Measurements from ENCODE around the gene FOXD1. TPM values are rescaled to one million over a fixed set of nuclear protein-coding genes. Genes with fewer than 3 reads are reported as not detected.

The FOXD1 gene
- total and polyA plus RNA-seq, 9 donors: 0.08 to 0.73 (median 0.15) TPM; not detected in 1

DNA sequence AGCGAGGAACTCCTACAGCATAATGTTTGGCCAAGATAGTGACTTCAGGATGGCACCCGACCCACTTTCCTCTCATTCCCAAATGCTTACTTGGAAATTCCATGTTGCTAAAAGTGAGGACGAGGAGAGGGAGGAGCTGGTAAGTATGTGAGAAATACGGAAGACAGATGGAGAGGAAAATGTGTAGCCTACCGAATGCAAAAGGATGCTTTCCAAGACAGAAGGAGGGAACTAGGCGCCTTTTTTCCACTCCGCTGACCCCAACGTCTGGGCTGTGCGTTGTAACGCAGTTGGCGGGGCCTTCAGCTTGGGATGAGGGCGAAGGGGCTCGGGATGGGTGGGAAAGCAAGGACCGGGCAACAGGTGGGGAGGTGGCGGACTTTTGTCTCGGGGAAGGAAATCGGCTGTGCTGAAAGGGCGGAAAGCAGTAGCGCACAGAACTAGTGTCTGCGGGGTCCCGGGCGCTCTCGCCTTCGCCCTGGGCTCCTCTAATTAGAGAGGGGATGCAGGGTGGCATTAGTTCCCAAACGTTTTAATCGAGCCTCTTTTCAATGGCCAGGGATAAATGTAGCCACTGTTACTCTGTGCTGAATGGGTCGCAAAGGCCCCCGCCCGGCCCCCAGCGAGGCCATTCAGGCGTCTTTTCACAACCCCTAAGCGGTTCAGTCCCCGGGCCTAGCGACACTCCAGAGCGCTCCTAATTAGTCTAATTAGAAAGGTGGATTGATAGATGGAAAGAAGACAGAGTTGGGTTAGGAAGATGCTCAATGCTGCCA, 12.6 kb downstream of the FOXD1 start:
- Histone ChIP-seq H3K36me3 (no peaks in the 10 kb centered on the region), H3K9me3 (peaks cover 0 to 4% of the 10 kb centered on the region in 2 donors), H3K4me1 (ENCODE audit: insufficient read depth) (no peaks in the 10 kb centered on the region), H3K27ac (no peak overlapping the region), H3K27me3 (peaks cover 16% of the 10 kb centered on the region), H3K4me3 (no peak overlapping the region)
- 21 to 31% (median 24%) methylated on average over 35 of the region's 35 CpGs for WGBS, 3 donors
- TF ChIP-seq EP300 (IDR thresholded peaks at IDR 0.05) (no peak), POLR2A (IDR thresholded peaks at IDR 0.05) (no peak)
- TF ChIP-seq, protein P1, sequence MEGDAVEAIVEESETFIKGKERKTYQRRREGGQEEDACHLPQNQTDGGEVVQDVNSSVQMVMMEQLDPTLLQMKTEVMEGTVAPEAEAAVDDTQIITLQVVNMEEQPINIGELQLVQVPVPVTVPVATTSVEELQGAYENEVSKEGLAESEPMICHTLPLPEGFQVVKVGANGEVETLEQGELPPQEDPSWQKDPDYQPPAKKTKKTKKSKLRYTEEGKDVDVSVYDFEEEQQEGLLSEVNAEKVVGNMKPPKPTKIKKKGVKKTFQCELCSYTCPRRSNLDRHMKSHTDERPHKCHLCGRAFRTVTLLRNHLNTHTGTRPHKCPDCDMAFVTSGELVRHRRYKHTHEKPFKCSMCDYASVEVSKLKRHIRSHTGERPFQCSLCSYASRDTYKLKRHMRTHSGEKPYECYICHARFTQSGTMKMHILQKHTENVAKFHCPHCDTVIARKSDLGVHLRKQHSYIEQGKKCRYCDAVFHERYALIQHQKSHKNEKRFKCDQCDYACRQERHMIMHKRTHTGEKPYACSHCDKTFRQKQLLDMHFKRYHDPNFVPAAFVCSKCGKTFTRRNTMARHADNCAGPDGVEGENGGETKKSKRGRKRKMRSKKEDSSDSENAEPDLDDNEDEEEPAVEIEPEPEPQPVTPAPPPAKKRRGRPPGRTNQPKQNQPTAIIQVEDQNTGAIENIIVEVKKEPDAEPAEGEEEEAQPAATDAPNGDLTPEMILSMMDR (IDR thresholded peaks at IDR 0.05): no peak
- intact Hi-C loops (cut with DNase I): no loop called here
- DNase-seq: no peak

- no peaks in the 10 kb centered on the region for H3K36me3 ChIP-seq
- no peak for DNase-seq
- H3K27me3 ChIP-seq: peaks cover 16% of the 10 kb centered on the region
- TF ChIP-seq EP300 (IDR thresholded peaks at IDR 0.05) (no peak), POLR2A (IDR thresholded peaks at IDR 0.05) (no peak)
- TF ChIP-seq, protein P1 (IDR thresholded peaks at IDR 0.05): no peak
- no peaks in the 10 kb centered on the region for H3K4me1 ChIP-seq (ENCODE audit: insufficient read depth)
- 66 to 85% (median 77%) methylated on average over 1 of the region's 1 CpG for WGBS, 3 donors
- H3K27ac ChIP-seq: no peak overlapping the region
- intact Hi-C loops (cut with DNase I): no loop called here
- peaks cover 0 to 4% of the 10 kb centered on the region in 2 donors for H3K9me3 ChIP-seq
- no peak overlapping the region for H3K4me3 ChIP-seq
Observed at GRCh38 chr5:73434907-73435306, 13.7 kb downstream of the FOXD1 start.

- no peak overlapping the region for H3K4me3 ChIP-seq
- H3K9me3 ChIP-seq: peaks cover 0 to 4% of the 10 kb centered on the region in 2 donors
- TF ChIP-seq EP300 (IDR thresholded peaks at IDR 0.05): no peak
- TF ChIP-seq, protein P1 (IDR thresholded peaks at IDR 0.05): no peak
- no peak for TF ChIP-seq POLR2A (IDR thresholded peaks at IDR 0.05)
- peaks cover 16% of the 10 kb centered on the region for H3K27me3 ChIP-seq
- no peaks in the 10 kb centered on the region for H3K4me1 ChIP-seq (ENCODE audit: insufficient read depth)
- no peak overlapping the region for H3K27ac ChIP-seq
- no peak for DNase-seq
- no peaks in the 10 kb centered on the region for H3K36me3 ChIP-seq
- intact Hi-C loops (cut with DNase I): no loop called here
- WGBS, 3 donors: 41 to 52% (median 47%) methylated on average over 1 of the region's 1 CpG
Observed at GRCh38 chr5:73434461-73434860, 14.1 kb downstream of the FOXD1 start.

DNA sequence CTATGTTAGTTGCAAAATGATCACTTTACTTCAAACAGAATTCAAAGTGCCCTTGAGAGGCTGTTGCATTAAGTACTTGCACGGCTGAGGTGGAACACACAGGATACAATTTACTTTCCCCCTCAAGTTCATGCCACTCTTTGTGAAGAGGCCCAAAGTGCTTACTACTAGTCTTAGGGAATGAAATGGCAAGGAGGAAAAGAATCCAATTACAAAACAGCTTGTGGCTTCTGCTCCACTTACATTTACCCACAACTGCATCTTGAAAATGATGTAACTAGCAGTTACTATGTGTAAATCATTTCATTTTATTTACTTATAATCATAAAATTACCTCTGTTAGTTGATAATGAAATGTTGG, 14.6 kb downstream of the FOXD1 start:
- intact Hi-C loops (cut with DNase I): no loop called here
- H3K36me3 ChIP-seq: no peaks in the 10 kb centered on the region
- peaks cover 0 to 4% of the 10 kb centered on the region in 2 donors for H3K9me3 ChIP-seq
- no peak overlapping the region for H3K4me3 ChIP-seq
- TF ChIP-seq EP300 (IDR thresholded peaks at IDR 0.05): no peak
- no peak for TF ChIP-seq POLR2A (IDR thresholded peaks at IDR 0.05)
- TF ChIP-seq, protein P1 (IDR thresholded peaks at IDR 0.05): no peak
- 53 to 63% (median 62%) methylated on average over 1 of the region's 1 CpG for WGBS, 3 donors
- DNase-seq: no peak
- no peak overlapping the region for H3K27ac ChIP-seq
- H3K27me3 ChIP-seq: peaks cover 14% of the 10 kb centered on the region
- no peaks in the 10 kb centered on the region for H3K4me1 ChIP-seq (ENCODE audit: insufficient read depth)
